ENCODE data around the gene TMEM151A.
"Not testable (repeated sequence)": the region's sequence is repeated elsewhere in the genome, so short reads cannot be mapped to it uniquely, and the experiment has no call there.

Gene TMEM151A

DNA sequence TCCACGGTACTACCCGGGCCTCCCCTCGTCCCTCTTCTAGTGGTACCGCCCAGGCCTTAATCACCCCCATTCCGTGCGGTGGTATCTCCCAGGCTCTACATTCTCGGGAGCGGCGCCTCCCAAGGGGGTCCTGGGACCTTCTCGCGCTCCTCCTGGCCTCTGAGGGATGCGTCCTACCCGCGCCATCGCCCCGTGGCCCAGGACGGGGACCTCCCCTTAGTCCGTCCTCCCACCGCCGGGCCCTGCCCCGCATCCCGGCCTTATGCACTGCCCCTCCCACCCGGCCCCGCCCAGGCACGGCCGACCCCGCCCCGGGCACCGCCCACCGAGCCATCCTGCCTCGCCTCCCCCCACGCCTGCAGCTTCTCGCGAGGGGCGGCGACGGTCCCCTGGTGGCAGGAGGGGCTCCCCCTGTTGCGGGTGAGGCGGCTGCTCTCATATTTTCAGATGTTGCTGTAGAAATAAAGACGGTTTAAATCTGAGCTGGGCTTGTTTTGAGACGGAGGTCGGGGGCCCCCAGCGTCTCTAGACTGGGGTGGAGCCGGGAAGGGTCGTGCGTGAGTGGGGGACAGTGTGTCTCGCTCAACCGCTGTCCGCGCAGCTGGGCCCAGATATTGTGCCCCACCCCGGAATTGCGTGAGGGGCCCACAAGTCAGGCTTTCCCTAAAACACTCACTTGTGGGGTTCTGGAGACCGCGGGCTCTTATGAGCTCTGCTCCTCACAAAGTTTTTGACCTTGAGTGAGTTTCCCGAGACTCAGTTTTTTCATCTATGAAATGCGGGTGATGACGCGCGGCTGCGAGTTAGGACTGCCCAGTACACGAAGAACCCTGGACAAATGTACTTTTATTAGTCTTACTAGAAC, 24.1 kb upstream of the TMEM151A start:
- peak; percentile 72 to 84 for DNase-seq

DNA sequence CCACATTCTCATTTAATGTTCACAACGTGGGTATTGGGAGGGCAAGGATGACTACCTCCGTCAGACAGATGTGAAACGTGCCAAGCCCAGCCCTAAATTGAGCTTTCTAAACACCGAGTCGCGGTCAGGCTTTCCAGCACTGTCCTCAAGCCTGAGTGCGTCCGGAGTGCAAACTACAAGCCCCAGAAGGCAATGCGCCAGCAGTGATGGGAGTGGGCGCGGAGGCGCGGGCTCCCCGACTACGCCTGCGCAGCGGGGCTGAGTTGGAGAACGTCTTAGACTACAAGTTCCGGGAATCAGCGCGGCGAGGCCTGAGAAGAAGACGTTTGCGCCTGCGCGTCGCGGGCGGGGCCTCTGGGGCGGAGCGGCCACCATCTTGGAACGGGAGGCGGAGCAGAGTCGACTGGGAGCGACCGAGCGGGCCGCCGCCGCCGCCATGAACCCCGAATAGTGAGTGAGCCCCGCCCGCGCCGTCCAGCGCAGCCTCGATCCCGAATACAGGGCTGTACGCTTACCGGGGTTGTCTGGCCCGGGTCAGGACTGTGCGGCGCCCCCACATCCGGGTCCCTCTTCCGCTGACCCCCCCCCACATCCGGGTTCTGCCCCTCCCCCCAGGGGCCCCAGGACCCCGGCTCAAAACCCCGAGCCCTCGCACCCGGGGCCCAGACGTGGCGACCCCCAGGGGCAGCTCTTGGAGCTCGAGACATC, 23.3 kb upstream of the TMEM151A start, which contains the start of gene RAB1B:
Gene RAB1B (plus strand): TSS at position 396 of the 708 bp plus-strand sequence. CDS start 41 bp downstream, at position 437.
- peak; percentile 100 for DNase-seq

DNA sequence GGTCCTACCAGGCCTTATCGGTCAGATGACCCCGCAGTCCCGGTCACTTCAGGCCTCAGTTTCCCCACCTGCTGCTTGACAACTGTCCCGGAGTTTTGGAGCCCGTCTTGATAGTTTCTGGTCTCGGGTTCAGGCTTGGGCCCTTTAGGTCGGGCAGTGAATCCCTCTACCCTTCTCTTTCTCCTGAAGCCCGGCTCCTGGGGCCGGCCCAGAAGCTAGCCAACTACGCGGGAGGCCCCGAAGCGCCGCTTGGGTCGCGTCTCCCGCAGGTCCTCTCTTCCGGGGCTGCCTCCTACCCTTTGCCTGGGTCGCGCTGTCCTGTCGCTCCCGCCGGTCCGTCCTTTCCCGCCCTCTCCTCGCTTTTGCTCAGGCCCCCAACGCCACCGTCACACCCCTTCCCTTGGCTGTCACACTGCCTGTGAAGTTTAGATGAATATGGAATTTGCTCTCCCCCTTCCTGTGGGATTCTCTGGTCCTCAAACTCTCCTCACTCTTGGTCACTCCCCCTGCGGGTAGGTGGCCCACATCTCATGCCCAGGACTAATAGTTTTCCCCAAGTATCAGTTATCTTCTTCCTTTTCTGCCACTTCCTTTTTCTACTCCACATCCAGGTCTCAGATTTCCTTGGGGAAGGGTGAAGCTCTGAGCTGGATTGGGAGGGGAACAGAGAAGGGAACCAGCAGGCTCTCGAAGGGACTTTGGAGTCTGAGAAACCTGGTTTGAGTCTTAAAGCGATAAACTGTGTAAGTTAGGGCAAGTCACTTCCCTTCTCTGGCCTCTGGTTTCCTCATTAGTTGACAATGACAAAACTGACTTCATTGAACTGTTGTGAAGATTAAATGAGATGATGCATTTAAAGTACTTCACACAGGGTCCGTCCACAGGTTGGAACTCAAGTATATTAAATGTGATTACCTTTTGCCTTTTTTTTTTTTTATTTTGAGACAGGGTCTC, 22.5 kb upstream of the TMEM151A start:
- peak; percentile 39 to 54 for DNase-seq

DNA sequence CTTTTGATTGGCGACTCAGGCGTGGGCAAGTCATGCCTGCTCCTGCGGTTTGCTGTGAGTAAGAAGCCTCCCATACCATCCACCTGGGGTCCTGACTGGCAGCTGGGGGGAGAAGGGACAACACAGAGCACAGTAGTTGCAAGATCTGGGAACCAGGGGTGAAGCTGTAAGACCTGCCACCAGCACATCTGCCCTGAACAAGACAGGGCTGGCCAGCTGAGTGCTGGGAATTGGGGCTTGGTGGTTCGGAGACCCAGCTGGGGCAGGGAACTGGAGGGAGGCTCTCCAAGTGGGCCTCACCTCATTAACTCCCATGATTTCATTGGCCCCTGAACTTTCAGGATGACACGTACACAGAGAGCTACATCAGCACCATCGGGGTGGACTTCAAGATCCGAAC, 19.9 kb upstream of the TMEM151A start:
- DNase-seq: no peak

DNA sequence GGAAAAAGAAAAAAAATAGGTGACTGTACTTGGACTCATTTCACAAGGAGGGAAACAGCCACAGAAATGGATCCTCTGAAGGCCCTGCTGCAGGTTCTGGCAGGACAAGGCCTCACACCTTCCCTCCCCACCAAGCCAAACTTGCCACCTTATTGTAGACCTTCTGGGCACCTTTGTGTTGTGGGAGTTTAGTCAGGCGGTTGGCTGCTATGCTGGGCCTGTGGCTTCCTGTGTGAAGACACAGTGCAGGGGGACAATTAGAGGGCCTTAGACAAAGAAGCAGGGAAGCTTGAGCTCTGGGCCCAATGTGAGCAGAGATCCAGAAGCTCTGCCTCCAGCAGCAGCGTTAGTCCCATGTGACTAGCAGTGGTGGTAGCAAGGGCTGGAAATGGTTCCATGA, 19.1 kb upstream of the TMEM151A start:
- no peak for DNase-seq

DNA sequence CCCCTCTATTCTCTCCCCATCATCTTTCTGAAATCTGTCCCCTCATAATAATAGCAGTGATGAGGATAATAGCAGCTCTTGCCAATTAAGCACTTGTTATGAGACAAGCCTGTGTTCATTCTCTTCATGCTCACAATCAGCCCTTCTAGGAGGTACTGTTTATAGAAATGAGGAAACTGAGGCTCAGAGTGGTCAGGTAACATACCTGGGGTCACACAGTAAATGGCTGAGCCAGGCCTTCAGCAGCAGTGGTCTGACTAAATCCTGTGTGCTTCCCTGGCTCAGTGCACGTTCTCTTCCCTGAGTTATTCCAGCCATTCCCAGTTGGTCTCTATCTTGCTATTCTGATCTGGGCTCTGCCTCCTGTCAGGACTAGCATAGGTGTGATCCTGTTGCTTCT, 17.5 kb upstream of the TMEM151A start:
- DNase-seq: no peak

DNA sequence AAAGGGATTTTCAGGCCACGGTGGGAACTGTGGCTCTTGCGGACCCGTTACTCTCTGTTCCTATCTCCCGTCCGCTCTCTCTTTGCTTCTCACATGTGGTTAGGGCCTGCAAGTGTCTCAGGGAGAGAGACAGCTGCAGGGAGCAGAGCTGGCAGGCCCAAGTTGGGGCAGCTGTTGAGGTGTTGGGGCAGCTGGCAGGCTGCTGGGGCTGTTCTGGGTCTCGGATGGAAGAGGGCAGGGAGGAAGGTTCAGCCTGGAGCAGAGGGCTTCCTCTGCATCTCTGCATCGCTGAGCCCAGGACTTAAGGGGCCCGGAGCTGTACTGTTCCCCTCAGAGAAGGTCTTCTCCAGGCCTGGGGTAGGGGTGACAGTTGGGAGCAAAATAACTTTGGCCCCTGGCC, 16.3 kb upstream of the TMEM151A start:
- no peak for DNase-seq

DNA sequence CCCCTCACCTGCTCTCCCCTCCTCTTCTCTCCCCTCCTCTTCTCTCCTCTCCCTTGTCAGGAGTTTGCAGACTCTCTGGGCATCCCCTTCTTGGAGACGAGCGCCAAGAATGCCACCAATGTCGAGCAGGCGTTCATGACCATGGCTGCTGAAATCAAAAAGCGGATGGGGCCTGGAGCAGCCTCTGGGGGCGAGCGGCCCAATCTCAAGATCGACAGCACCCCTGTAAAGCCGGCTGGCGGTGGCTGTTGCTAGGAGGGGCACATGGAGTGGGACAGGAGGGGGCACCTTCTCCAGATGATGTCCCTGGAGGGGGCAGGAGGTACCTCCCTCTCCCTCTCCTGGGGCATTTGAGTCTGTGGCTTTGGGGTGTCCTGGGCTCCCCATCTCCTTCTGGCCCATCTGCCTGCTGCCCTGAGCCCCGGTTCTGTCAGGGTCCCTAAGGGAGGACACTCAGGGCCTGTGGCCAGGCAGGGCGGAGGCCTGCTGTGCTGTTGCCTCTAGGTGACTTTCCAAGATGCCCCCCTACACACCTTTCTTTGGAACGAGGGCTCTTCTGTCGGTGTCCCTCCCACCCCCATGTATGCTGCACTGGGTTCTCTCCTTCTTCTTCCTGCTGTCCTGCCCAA, 15.6 kb upstream of the TMEM151A start:
- DNase-seq: no peak

DNA sequence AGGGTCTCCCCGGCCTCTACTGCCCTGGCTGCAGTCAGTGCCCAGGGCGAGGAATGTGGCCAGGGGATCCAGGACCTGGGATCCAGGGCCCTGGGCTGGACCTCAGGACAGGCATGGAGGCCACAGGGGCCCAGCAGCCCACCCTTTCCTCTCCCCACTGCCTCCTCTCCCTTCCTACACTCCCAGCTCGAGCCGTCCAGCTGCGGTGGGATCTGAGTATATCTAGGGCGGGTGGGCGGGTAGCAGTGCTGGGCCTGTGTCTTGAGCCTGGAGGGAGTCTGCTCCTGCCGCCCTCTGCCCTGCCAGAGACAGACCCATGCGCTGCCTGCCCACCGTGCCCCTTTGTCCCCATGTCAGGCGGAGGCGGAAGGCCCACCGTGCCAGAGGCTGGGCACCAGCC, 15.1 kb upstream of the TMEM151A start:
- DNase-seq: not testable (repeated sequence)

DNA sequence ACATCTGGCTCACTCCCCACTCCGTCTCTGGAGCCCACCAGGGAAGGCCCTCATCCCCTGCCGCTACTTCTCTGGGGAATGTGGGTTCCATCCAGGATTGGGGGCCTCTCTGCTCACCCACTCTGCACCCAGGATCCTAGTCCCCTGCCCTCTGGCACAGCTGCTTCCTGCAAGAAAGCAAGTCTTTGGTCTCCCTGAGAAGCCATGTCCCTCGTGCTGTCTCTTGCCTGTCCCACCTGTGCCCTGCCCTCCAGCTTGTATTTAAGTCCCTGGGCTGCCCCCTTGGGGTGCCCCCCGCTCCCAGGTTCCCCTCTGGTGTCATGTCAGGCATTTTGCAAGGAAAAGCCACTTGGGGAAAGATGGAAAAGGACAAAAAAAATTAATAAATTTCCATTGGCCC, 14.6 kb upstream of the TMEM151A start:
- DNase-seq: not testable (repeated sequence)

DNA sequence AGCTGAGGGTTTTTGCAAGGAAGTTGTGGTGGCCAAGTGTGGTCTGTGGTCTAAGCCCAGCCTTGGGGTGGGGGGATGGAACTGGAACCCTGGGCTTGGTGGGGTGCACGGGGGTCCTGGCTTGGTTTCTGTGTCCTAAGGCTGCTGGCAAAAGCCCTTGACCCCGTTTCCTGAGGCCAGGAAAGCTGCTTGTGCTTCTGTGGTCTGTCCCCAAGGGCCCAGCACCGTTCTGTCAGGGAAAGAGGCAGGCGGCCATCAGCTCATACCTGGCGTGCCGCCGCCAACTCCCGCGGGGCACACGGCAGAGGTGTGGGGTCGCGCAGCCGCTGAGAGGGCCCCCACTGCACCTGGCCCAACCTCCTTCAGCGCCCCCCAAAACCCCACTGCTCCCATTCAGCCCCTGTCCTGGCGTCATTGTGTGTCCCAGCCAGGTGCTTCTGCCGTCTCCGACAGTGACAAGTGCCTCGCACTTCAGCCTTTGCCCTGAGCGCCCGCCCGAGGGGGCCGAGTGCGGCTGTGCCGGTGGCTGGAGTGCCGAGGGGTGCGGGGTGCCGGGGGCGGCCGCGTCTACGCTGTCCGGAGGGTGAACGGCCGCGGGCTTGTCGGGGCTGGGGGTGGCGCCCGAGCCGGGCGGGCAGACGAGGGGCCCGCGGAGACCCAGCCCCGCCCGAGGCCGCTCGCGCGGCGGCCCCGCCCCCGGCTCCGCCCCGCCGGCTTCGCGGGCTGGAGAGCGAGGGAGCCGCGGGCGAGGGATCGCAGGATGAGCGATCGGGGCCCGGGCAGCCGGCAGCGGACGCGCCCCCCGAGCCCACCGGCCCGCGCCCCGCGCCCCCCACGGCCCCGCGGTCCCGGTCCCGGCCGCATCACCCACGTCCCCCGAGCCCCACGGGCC, 14.0 kb upstream of the TMEM151A start, which contains the start of gene CNIH2:
Gene CNIH2 (plus strand): TSS at position 705 of the 892 bp plus-strand sequence. CDS start 282 bp downstream, outside the sequence.
- DNase-seq: no peak

DNA sequence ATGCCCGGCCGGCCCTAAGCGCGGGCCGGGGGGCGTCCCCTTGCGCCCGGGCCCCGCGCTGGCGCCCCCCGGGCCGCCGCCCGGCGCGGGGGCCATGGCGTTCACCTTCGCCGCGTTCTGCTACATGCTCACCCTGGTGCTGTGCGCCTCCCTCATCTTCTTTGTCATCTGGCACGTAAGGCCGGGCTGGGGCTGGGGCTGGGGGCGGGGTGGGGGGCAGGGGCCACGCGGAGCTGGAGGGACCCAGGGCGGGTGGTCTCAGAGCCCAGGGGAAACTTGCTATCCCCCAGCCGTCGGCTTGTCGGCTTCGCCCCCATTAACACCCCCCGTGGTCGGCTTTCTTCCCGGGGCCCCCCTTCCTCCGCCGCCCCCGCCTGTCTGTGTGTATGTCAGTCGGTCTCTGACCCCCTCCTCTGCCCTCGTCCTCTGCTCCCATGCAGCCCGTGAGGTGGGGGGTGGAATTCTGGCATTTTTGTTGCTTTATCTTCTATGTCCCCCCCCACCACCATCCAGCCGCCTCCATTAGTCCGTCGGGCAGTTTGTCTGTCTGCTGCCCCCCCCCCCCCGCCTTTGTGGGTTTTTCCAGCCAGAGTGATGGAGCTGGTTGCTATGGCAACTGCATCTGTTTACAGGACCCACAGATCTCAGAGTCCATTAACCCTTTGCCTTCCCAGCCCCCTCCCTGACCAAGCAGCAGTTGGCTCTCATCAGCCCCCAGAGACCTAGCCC, 13.2 kb upstream of the TMEM151A start:
- no peak for DNase-seq

DNA sequence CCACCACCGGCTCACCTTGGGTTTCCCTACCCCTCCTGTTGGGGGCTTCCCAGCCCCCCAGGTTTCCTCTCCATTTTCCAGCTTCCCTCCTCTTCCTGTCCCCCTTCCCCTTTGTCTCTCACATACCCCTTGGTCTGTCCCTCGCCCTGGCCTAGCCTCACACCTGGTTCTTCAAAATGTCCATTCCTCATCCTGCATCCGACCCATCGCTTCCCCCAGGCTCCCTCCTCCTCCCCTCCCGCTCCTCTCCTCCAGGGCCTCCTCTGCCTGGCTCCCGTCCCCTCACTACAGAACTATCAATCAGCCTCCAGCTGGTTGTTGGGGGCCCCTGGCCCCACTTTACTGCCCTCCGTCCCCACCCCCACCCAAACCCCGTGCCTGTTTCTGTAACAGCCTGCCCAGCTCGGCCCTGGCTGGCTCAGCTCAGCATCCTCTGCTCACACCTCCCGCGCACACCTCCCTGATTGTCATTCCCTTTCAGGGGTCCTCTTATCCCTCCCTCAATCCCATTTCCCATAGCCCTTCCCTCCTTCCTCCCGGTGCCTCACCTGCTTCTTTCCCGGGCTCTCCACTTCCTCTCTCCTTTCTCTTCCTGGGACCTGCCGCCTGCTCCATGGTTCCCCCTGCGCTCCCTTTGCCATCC, 12.5 kb upstream of the TMEM151A start:
- no peak for DNase-seq

DNA sequence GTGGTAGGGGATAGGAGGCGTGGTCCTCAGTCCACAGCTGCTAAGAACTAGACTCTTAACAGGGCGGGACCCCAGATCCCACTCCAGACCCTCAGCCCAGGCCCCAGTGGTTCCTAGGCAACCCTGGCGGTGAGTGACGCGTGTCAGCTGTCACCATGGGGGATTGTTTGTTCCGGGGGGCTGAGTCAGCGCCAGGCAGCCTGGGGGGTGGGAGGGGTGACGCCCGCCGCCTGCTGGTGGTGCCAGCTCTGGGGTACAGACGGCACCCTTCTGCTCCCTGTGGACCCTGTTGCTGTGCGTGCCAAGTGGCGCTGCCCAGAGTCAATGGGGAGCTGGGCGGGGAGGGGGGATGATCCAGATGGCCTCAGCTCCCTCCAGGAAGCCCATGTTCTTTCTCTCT, 11.3 kb upstream of the TMEM151A start:
- no peak for DNase-seq

DNA sequence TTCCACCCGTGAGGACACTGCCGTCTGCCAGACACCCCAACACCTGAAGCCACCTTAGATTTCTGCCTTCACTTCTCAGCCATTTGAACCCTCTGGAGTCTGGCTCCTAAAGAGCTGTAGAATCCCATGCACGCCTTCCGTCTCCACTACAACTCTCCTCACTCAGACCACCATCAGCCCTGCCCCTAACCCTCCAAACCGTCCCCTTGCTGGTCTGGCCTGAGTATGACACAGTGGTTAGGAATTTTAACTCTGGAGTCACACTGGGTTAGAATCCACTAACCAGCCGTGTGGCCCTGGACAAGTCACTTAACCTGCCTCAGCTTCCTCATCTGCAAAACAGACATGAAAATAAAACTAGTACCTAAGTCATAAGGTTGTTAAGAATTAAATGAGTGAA, 10.7 kb upstream of the TMEM151A start:
- no peak for DNase-seq

DNA sequence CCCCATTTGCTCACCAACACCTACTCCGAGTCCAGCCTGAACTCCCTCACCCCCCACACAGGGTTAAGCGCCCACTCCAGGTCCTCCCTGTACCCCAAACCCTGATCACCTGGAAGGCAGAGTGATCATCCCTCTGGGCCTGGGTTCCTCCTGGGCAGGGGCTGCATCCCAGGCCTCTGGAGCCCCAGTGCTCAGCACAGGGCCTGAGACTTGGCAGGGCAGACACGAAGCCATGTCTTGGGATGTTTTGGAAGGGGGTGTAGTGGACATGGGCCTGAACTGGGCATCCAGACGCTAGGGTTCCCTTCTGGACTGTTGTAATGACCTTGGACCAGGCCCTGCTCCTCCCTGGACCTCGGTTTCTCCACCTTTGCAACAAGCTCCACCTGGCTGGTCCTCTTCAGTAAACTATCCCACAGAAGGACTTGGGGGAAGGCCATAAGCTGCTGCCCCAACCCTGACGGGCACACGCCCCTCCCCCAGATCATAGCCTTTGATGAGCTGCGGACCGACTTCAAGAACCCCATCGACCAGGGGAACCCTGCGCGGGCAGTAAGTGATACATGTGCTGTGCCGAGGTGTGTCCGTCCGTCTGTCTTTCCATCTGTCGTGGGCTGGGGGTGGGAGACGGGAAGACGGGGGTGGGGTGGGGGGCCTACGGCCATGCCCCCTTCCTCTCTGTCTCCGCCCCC, 9.8 kb upstream of the TMEM151A start:
- DNase-seq: no peak

DNA sequence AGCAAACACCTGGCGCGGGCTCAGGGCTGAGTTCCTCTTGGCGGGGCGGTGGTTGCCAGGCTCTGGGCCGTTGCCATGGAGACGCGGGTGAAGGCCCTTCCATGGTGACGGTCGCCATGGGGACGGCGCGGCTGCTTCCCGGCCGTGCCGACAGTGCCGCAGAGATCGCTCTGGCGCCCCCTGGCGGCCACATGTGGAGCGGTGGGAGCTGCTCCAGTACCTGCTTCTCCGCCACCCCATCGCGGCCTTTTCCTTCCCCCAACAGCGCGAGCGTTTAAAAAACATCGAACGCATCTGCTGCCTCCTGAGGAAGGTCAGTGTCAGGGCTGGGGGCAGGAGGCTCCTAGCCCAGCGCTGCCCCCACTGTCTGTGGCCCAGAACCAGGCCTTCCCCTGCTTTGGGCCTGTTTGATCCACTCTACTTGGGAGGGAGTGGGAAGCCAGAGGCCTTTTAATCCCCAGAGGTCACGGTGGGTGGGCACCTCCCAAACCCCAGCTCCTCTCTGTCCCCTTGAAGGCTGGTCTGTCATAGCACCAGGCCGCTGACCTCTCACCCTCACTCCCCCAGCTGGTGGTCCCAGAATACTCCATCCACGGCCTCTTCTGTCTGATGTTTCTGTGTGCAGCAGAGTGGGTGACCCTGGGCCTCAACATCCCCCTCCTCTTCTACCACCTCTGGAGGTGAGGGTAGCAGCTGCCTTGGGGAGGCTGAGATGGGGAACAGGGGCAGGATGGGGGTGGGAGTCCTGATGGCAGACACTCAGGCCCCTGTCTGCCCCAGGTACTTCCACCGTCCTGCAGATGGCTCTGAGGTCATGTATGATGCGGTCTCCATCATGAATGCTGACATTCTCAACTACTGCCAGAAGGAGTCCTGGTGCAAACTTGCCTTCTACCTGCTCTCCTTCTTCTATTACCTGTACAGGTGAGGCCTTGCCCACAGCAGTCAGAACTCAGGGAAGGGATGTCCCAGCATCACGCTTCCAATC, 8.9 kb upstream of the TMEM151A start:
- DNase-seq: peak; percentile 96 to 97
